Activated CD8-positive, alpha-beta memory T cell treated with anti-CD3 and anti-CD28 coated beads for 4 hours (primary cell): ENCODE data around the gene ARHGAP8.

Experiments used
- DNase-seq, 2 donors: peaks; one replicate each; pipeline ENCODE4 v3.0.0-alpha.2; 2020; ENCODE audit warnings: low read depth in 2 of 2

Gene ARHGAP8

DNA sequence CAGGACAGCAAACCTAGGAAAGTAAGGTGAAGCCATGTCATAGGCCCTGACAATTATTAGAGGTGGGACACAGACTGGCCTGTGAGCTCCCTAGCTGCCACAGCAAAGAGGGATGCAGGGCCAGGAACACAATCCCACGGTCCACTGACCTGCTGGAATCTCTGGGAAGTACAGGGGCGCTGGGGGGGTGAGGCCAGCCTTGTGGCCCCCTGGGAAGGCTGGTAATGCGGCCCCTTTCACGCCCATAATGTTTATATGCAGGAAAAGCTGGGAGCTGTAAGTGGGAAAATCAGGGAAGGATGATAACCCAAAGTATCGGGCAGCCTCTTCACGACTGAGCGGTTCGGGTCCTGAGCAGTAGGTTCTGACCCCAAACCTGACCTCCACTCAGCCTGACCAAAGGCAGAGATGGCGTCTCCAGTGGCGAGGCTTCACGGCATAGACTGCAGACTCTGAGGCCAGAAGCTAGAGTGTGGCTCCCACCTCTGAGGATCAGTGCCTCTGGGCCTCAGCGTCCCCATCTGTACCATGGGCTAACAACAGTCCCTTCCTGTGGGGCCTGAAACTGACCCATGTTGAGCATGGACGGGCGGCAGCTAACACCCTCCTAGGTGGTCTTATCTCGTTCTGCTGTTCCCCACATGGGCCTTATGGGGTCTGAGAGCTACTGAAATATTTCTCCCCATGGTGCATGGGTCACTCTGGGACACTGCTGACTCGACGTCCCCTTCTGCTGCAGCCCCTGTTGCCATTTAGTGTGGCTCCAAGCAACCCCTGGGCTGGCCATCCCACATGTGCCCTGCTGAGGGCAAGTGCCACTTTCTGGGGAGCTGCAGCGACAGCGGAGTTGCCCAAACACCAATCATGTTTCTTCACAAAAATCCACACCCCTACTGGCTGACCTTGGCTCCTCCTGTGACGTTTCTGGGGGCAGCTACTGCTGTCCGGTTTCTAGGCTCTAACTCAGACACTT lies 155.7 kb downstream of the ARHGAP8 start:
- DNase-seq = no peak

- no peak for DNase-seq
Observed at GRCh38 chr22:44909241-44909640, 156.9 kb downstream of the ARHGAP8 start.
